ENCODE results near the gene RXFP2.

The RXFP2 gene

GRCh38 chr13:31767175-31767900 lies 28.0 kb downstream of the RXFP2 start:
- no peak for DNase-seq (ENCODE audit: low spot score)

- no peak for DNase-seq (ENCODE audit: low spot score)
Measured at GRCh38 chr13:31768351-31768750, 29.0 kb downstream of the RXFP2 start.

- DNase-seq (ENCODE audit: low spot score) = no peak
Measured at GRCh38 chr13:31769575-31769974, 30.2 kb downstream of the RXFP2 start.

GRCh38 chr13:31772231-31772630 lies 32.9 kb downstream of the RXFP2 start:
- no peak for DNase-seq (ENCODE audit: low spot score)

- no peak for DNase-seq (ENCODE audit: low spot score)
Measured at GRCh38 chr13:31773538-31773937, 34.2 kb downstream of the RXFP2 start.

- DNase-seq (ENCODE audit: low spot score) = no peak
Measured at GRCh38 chr13:31774186-31774750, 34.9 kb downstream of the RXFP2 start.

- DNase-seq (ENCODE audit: low spot score) = no peak
Measured at GRCh38 chr13:31775148-31775547, 35.8 kb downstream of the RXFP2 start.

GRCh38 chr13:31775686-31776085 lies 36.4 kb downstream of the RXFP2 start:
- DNase-seq (ENCODE audit: low spot score) = no peak

- no peak for DNase-seq (ENCODE audit: low spot score)
Measured at GRCh38 chr13:31781064-31781463, 41.7 kb downstream of the RXFP2 start.

GRCh38 chr13:31786011-31786410 lies 46.7 kb downstream of the RXFP2 start:
- no peak for DNase-seq (ENCODE audit: low spot score)

- no peak for DNase-seq (ENCODE audit: low spot score)
Measured at GRCh38 chr13:31790992-31791391, 51.7 kb downstream of the RXFP2 start.

GRCh38 chr13:31793246-31793645 lies 53.9 kb downstream of the RXFP2 start:
- no peak for DNase-seq (ENCODE audit: low spot score)

GRCh38 chr13:31794452-31794851 lies 55.1 kb downstream of the RXFP2 start:
- no peak for DNase-seq (ENCODE audit: low spot score)

- no peak for DNase-seq (ENCODE audit: low spot score)
Measured at GRCh38 chr13:31797154-31797775, 57.9 kb downstream of the RXFP2 start.

- no peak for DNase-seq (ENCODE audit: low spot score)
Measured at GRCh38 chr13:31798189-31798588, 58.9 kb downstream of the RXFP2 start.

GRCh38 chr13:31801088-31801487 lies 61.8 kb downstream of the RXFP2 start:
- DNase-seq (ENCODE audit: low spot score) = no peak

- no peak for DNase-seq (ENCODE audit: low spot score)
Measured at GRCh38 chr13:31803311-31803710, 64.0 kb downstream of the RXFP2 start.

- DNase-seq (ENCODE audit: low spot score) = no peak
Measured at GRCh38 chr13:31805841-31806240, 66.5 kb downstream of the RXFP2 start.

GRCh38 chr13:31807090-31807541 lies 67.8 kb downstream of the RXFP2 start:
- no peak for DNase-seq (ENCODE audit: low spot score)

GRCh38 chr13:31814536-31814935 lies 75.2 kb downstream of the RXFP2 start:
- no peak for DNase-seq (ENCODE audit: low spot score)

- no peak for DNase-seq (ENCODE audit: low spot score)
Measured at GRCh38 chr13:31815361-31816144, 76.2 kb downstream of the RXFP2 start.

- no peak for DNase-seq (ENCODE audit: low spot score)
Measured at GRCh38 chr13:31818236-31818635, 78.9 kb downstream of the RXFP2 start.
